IMR-90 (cell line): ENCODE results near the gene RNF227. TPM values are rescaled to one million over a fixed set of nuclear protein-coding genes. Genes with fewer than 3 reads are reported as not detected.

Source experiments
- ATAC-seq: fragments of 200-7000 bp; cut with Tn5 transposase; 2 replicates; pipeline ENCODE4 v1.9.1; 2020; ENCODE audit warnings: low read depth, mild to moderate bottlenecking, moderate library complexity
- BruUV-seq: library from RNA; stranded (reverse); fragments of 400-500 nt; replicated peaks from 2 replicates; lab custom pipeline; 2021; lab: Mats Ljungman, UMichigan
- CTCF ChIA-PET: fragments of 300-600 bp; formaldehyde crosslinking; extraction: SDS; loops from one replicate; lab custom pipeline; 2021; ENCODE audit warnings: antibody characterized with exemption; lab: Yijun Ruan, JAX
- POLR2A ChIA-PET: fragments of 300-600 bp; sonication (Branson Sonifier 250); formaldehyde crosslinking; loops from one replicate; lab custom pipeline; 2022; ENCODE audit warnings: antibody characterized with exemption; ENCODE audit not compliant: unreplicated experiment; lab: Charles Lee
- DNase-seq: peaks from one replicate; pipeline ENCODE4 v3.0.0; 2013
- H2AFZ ChIP-seq: replicated peaks from 2 replicates; pipeline ENCODE3; 2013; ENCODE audit warnings: low read length, mild to moderate bottlenecking; ENCODE audit not compliant: poor library complexity
- H2AK5ac ChIP-seq: 2 replicates; pipeline ENCODE4 v1.6.1; 2013; ENCODE audit warnings: low read depth, low read length, inconsistent platforms
- H2AK9ac ChIP-seq: replicated peaks from 2 replicates; pipeline ENCODE3; 2013; ENCODE audit warnings: mild to moderate bottlenecking, low read depth, low read length, moderate library complexity; ENCODE audit not compliant: poor library complexity
- H2BK120ac ChIP-seq: 2 replicates; pipeline ENCODE4 v1.6.1; 2013; ENCODE audit warnings: low read depth, low read length, inconsistent platforms
- H2BK15ac ChIP-seq: 3 replicates; pipeline ENCODE4 v1.6.1; 2013; ENCODE audit warnings: low read depth, low read length, inconsistent platforms
- H2BK20ac ChIP-seq: 2 replicates; pipeline ENCODE4 v1.6.1; 2013; ENCODE audit warnings: low read depth, mild to moderate bottlenecking, inconsistent platforms, low read length, moderate library complexity
- H2BK5ac ChIP-seq: 2 replicates; pipeline ENCODE4 v1.6.1; 2013; ENCODE audit warnings: mild to moderate bottlenecking, low read depth, low read length, inconsistent platforms; ENCODE audit not compliant: poor library complexity, severe bottlenecking
- H3K14ac ChIP-seq: replicated peaks from 2 replicates; pipeline ENCODE4 v1.6.1; 2013; ENCODE audit warnings: low read depth, low read length, inconsistent platforms
- H3K18ac ChIP-seq: 2 replicates; pipeline ENCODE4 v1.6.1; 2013; ENCODE audit warnings: low read depth, low read length, control low read depth
- H3K23ac ChIP-seq: 2 replicates; pipeline ENCODE4 v1.6.1; 2013; ENCODE audit warnings: low read depth, low read length, inconsistent platforms
- H3K27ac ChIP-seq: 2 replicates; pipeline ENCODE4 v1.5.1; 2013; ENCODE audit warnings: mild to moderate bottlenecking, control low read depth, low read length; ENCODE audit not compliant: insufficient read depth
- H3K27me3 ChIP-seq: 2 replicates; pipeline ENCODE4 v1.6.1; 2013; ENCODE audit warnings: low read length; ENCODE audit not compliant: control insufficient read depth, insufficient read depth
- H3K36me3 ChIP-seq: 2 replicates; pipeline ENCODE4 v1.6.1; 2013; ENCODE audit warnings: low read length, mixed read lengths; ENCODE audit not compliant: control insufficient read depth, insufficient read depth
- H3K4ac ChIP-seq: 2 replicates; pipeline ENCODE4 v1.6.1; 2013; ENCODE audit warnings: low read depth, low read length, inconsistent platforms
- H3K4me1 ChIP-seq: 2 replicates; pipeline ENCODE4 v1.6.1; 2013; ENCODE audit warnings: low read length, mixed read lengths; ENCODE audit not compliant: control insufficient read depth, insufficient read depth
- H3K4me2 ChIP-seq: 2 replicates; pipeline ENCODE4 v1.6.1; 2013; ENCODE audit warnings: low read depth, mild to moderate bottlenecking, control low read depth, low read length, moderate library complexity
- H3K4me3 ChIP-seq: 2 replicates; pipeline ENCODE4 v1.5.1; 2013; ENCODE audit warnings: low read depth, mild to moderate bottlenecking, control low read depth, low read length, moderate library complexity; ENCODE audit not compliant: insufficient read depth
- H3K56ac ChIP-seq: 2 replicates; pipeline ENCODE4 v1.6.1; 2013; ENCODE audit warnings: low read length, inconsistent platforms; ENCODE audit not compliant: insufficient read depth; ENCODE audit errors: extremely low read depth
- H3K79me1 ChIP-seq, 2 experiments: 2 replicates each; pipeline ENCODE4 v1.6.1; 2013; ENCODE audit warnings: low read length in 2 of 2, inconsistent platforms in 1 of 2, low read depth in 1 of 2
- H3K9ac ChIP-seq: 2 replicates; pipeline ENCODE4 v1.6.1; 2013; ENCODE audit warnings: low read depth, low read length, control low read depth
- H3K9me1 ChIP-seq: 2 replicates; pipeline ENCODE4 v1.6.1; 2013; ENCODE audit warnings: low read length, inconsistent platforms; ENCODE audit not compliant: insufficient read depth
- H3K9me3 ChIP-seq: 2 replicates; pipeline ENCODE4 v1.6.1; 2013; ENCODE audit warnings: low read length; ENCODE audit not compliant: control insufficient read depth, insufficient read depth
- H4K20me1 ChIP-seq: 2 replicates; pipeline ENCODE4 v1.6.1; 2013; ENCODE audit warnings: low read length, inconsistent platforms; ENCODE audit not compliant: insufficient read depth
- H4K5ac ChIP-seq: 2 replicates; pipeline ENCODE4 v1.6.1; 2013; ENCODE audit warnings: mild to moderate bottlenecking, low read depth, low read length, control low read depth
- H4K8ac ChIP-seq, 2 experiments: 2 replicates each; pipeline ENCODE4 v1.6.1; 2013; ENCODE audit warnings: low read depth in 2 of 2, low read length in 2 of 2, control low read depth in 1 of 2, inconsistent platforms in 1 of 2
- H4K91ac ChIP-seq: 2 replicates; pipeline ENCODE4 v1.6.1; 2013; ENCODE audit warnings: low read depth, low read length, inconsistent platforms; ENCODE audit not compliant: insufficient read depth
- BHLHE40 ChIP-seq: fragments of 150-350 bp; IDR thresholded peaks from 2 replicates; pipeline ENCODE4 v1.6.1; 2016; ENCODE audit warnings: mild to moderate bottlenecking, low read depth, low read length
- CHD1 ChIP-seq: IDR thresholded peaks from 2 replicates; pipeline ENCODE4 v1.6.1; 2012; ENCODE audit warnings: low read depth, low read length, improper control_type of control experiment
- FOS ChIP-seq: fragments of 150-350 bp; IDR thresholded peaks from 2 replicates; pipeline ENCODE4 v1.6.1; 2016; ENCODE audit warnings: low read depth, low read length
- MAFK ChIP-seq: IDR thresholded peaks from 2 replicates; pipeline ENCODE4 v1.6.1; 2012; ENCODE audit warnings: low read depth, low read length, improper control_type of control experiment
- MAZ ChIP-seq: IDR thresholded peaks from 2 replicates; pipeline ENCODE4 v1.6.1; 2012; ENCODE audit warnings: low read depth, mild to moderate bottlenecking, low read length, improper control_type of control experiment, moderate library complexity, borderline replicate concordance
- MXI1 ChIP-seq: IDR thresholded peaks from 2 replicates; pipeline ENCODE4 v1.6.1; 2012; ENCODE audit warnings: low read depth, mild to moderate bottlenecking, low read length, moderate library complexity, borderline replicate concordance
- POLR2A ChIP-seq: IDR thresholded peaks from 2 replicates; pipeline ENCODE4 v1.6.1; 2012; ENCODE audit warnings: mild to moderate bottlenecking, low read depth, low read length
- WGBS, 2 experiments: methylation state at CpG; one replicate each; pipeline versions ENCODE4 v1.1.5 to v1.1.7; 2013; ENCODE audit warnings: missing lambda C conversion rate in 2 of 2; ENCODE audit not compliant: insufficient read length in 1 of 2; ENCODE audit errors: extremely low coverage in 2 of 2; 5-methylcytosine and 5-hydroxymethylcytosine counted together
- dilution Hi-C: fragments of 300-500 bp; cut with HindIII; formaldehyde crosslinking; loops from one replicate; pipeline ENCODE4 v1.14.3; 2018; ENCODE audit warnings: low sequenced_read_pairs; ENCODE audit not compliant: unreplicated experiment
- in situ Hi-C: fragments of 300-500 bp; cut with MboI; formaldehyde crosslinking; loops from 3 replicates; pipeline ENCODE4 v1.14.3; 2019; ENCODE audit warnings: low sequenced_read_pairs, inconsistent platforms, mixed read lengths
- intact Hi-C: fragments of 100-400 bp; cut with micrococcal nuclease; formaldehyde crosslinking; loops from 2 replicates; pipeline ENCODE4 v1.10.0; 2022
- polyA plus RNA-seq, 3 experiments: library from polyadenylated mRNA; depleted of rRNA; stranded (reverse); fragments of >200 nt; gene quantifications; 2 replicates each; pipeline ENCODE4 v1.2.3, GENCODE V29; 2012; ENCODE audit warnings: low replicate concordance in 1 of 3
- total RNA-seq: library from RNA; depleted of rRNA; stranded (reverse); fragments of >200 nt; gene quantifications from 2 replicates; pipeline ENCODE4 v1.2.3, GENCODE V29; 2012
- TF ChIP-seq, protein P1 (sequence below): fragments of 150-350 bp; IDR thresholded peaks from 2 replicates; pipeline ENCODE4 v1.6.1; 2017; ENCODE audit warnings: mild to moderate bottlenecking, antibody characterized with exemption, low read length, low read depth

The RNF227 gene
- total and polyA plus RNA-seq, 2 of the 4 experiments (the other 2 are of a cell fraction) = 1.3 to 3.1 TPM

DNA sequence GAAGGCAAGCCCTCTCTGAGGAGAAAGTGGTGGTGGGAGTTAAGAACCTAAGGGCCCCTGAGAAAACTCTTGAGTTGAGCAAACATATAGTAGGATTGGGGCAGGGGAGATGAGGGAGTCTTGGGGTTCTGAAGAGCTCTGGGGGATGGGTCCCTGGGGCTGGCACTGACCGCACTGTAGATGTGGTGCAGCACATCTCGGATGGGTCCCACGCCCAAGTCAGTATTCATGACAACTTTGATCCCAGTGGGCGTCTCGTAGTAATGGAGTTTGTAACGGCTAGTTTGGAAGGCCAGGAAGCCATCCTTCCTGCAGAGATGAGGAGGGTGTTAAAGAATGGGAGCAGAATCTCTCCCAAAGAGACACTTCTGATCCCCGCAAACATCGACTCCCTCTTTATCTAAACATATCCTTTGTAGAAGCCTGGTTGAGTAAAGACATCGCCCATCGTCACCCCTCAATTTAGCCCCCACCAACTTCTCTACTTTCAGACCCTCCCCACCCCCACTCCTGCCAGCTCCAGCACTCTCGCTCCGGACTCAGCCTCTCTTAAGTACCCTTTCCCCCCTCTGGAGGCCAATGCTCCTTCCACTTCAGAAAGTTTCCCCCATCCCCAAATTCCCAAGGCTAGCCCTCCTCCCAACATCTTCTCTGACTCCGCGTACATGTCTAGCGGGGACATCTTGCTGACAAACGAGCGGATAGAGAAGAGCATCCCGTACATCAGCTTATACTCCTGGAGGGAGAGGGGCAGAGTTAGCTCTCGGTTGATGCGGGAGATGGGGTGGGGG lies 14.9 kb upstream of the RNF227 start:
- H3K4me3 ChIP-seq = peak overlapping the region; percentile 88
- no CpG with 5 or more reads among the region's 20 CpGs for WGBS, 2 experiments
- 0 out of 2 replicates have a peak overlapping the region, but pooled peaks have one; percentile 67 for H3K23ac ChIP-seq
- H3K9me3 ChIP-seq = no peaks in the 10 kb centered on the region
- peak overlapping the region; percentile 83 for H2BK5ac ChIP-seq
- peak overlapping the region; percentile 90 for H3K4me2 ChIP-seq
- H4K5ac ChIP-seq = peak overlapping the region; percentile 84
- ChIA-PET POLR2A (interaction anchor here (0.6 to 1.0 kb wide), 2 partner anchors 15 kb away, joined by 6 to 9 read pairs; partner anchors contain the start of gene RNF227), CTCF (no interaction called here)
- in situ Hi-C loops = no loop called here
- intact Hi-C loops = loop anchor here (5.0 kb wide), 2 partner anchors 56 to 126 kb away; no protein-coding TSS in a partner anchor
- peak overlapping the region; percentile 99 for H2AK5ac ChIP-seq
- no peak for DNase-seq
- H3K27ac ChIP-seq = peak overlapping the region; percentile 84
- ATAC-seq = no peak; the same call in 1 of the 2 replicates
- H3K4me1 ChIP-seq = peaks cover 7% of the 10 kb centered on the region; the same call in 1 of the 2 replicates
- H2AK9ac ChIP-seq = peak overlapping the region; percentile 100
- no peaks in the 10 kb centered on the region for H3K27me3 ChIP-seq
- TSS peak; percentile 98 for BruUV-seq
- H2BK20ac ChIP-seq = no peak overlapping the region; the same call in 1 of the 2 replicates
- peak overlapping the region; percentile 87 for H3K9ac ChIP-seq
- H3K14ac ChIP-seq = peak overlapping the region; percentile 93
- dilution Hi-C loops = no loop called here
- peak overlapping the region; percentile 96 for H3K4ac ChIP-seq
- H4K20me1 ChIP-seq = no peaks in the 10 kb centered on the region; the same call in 1 of the 2 replicates
- peak overlapping the region; percentile 86 to 92 for H4K8ac ChIP-seq
- H4K91ac ChIP-seq = peak overlapping the region; percentile 80
- H2AFZ ChIP-seq = peak overlapping the region; percentile 97
- TF ChIP-seq CHD1 = no peak
- TF ChIP-seq FOS = no peak
- no peak for TF ChIP-seq MXI1
- no peak for TF ChIP-seq MAZ
- TF ChIP-seq BHLHE40 = no peak
- TF ChIP-seq, protein P1, sequence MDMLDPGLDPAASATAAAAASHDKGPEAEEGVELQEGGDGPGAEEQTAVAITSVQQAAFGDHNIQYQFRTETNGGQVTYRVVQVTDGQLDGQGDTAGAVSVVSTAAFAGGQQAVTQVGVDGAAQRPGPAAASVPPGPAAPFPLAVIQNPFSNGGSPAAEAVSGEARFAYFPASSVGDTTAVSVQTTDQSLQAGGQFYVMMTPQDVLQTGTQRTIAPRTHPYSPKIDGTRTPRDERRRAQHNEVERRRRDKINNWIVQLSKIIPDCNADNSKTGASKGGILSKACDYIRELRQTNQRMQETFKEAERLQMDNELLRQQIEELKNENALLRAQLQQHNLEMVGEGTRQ = no peak
- no peak for TF ChIP-seq MAFK
- TF ChIP-seq POLR2A = no peak
- H3K56ac ChIP-seq = peak overlapping the region; percentile 66
- peaks cover 10% of the 10 kb centered on the region for H3K9me1 ChIP-seq
- H2BK15ac ChIP-seq = no peak overlapping the region
- no peaks in the 10 kb centered on the region for H3K36me3 ChIP-seq
- peaks cover 38 to 58% of the 10 kb centered on the region in 2 experiments for H3K79me1 ChIP-seq
- no peak overlapping the region for H3K18ac ChIP-seq
- no peak overlapping the region for H2BK120ac ChIP-seq
